Measurements from ENCODE around the gene IL17RE. TPM values are rescaled to one million over a fixed set of nuclear protein-coding genes. Genes with fewer than 3 reads are reported as not detected.
A peak's percentile ranks its signal among the peaks of the same experiment; 100 is the strongest.

Gene IL17RE
- total and polyA plus RNA-seq, 9 of the 15 experiments (the other 6 are each of a cell fraction or from before 2014, with no cell fraction given) = 0.32 to 1.9 (median 0.51) TPM; not detected in 4

- peak; percentile 98 for TF ChIP-seq RREB1 (CRISPR knock-in tag; IDR thresholded peaks at IDR 0.05)
- TF ChIP-seq HDGF (IDR thresholded peaks at IDR 0.05) = peak; percentile 98
- peak; percentile 75 for TF ChIP-seq ADNP (tag; IDR thresholded peaks at IDR 0.05)
- peak; percentile 79; the same call in 1 of the 2 replicates for TF ChIP-seq ZNF124 (CRISPR knock-in tag; IDR thresholded peaks at IDR 0.05)
- no peak for TF ChIP-seq BRF2 (IDR thresholded peaks at IDR 0.05; ENCODE audit: borderline replicate concordance, insufficient read depth, insufficient read length)
- TF ChIP-seq SIN3B (IDR thresholded peaks at IDR 0.05; ENCODE audit: low read depth) = 0 out of 2 replicates have a peak, but pooled peaks have one; percentile 49
- TF ChIP-seq BDP1 (IDR thresholded peaks at IDR 0.05; ENCODE audit: insufficient read depth, insufficient read length) = no peak
- TF ChIP-seq, protein P1, sequence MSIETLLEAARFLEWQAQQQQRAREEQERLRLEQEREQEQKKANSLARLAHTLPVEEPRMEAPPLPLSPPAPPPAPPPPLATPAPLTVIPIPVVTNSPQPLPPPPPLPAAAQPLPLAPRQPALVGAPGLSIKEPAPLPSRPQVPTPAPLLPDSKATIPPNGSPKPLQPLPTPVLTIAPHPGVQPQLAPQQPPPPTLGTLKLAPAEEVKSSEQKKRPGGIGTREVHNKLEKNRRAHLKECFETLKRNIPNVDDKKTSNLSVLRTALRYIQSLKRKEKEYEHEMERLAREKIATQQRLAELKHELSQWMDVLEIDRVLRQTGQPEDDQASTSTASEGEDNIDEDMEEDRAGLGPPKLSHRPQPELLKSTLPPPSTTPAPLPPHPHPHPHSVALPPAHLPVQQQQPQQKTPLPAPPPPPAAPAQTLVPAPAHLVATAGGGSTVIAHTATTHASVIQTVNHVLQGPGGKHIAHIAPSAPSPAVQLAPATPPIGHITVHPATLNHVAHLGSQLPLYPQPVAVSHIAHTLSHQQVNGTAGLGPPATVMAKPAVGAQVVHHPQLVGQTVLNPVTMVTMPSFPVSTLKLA (conservative IDR thresholded peaks at IDR 0.05) = peak in 1 of 2 experiments; percentile 43; a peak in 2 of 4 replicates
- TF ChIP-seq U2AF2 (optimal IDR thresholded peaks at IDR 0.05; ENCODE audit: low read depth, low read length) = no peak
- TF ChIP-seq, protein P2, sequence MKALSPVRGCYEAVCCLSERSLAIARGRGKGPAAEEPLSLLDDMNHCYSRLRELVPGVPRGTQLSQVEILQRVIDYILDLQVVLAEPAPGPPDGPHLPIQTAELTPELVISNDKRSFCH (CRISPR knock-in tag; IDR thresholded peaks at IDR 0.05) = no peak
- TF ChIP-seq, protein P2 (tag; IDR thresholded peaks at IDR 0.05) = peak; percentile 50; the same call in 1 of the 2 replicates
- TF ChIP-seq, protein P3, sequence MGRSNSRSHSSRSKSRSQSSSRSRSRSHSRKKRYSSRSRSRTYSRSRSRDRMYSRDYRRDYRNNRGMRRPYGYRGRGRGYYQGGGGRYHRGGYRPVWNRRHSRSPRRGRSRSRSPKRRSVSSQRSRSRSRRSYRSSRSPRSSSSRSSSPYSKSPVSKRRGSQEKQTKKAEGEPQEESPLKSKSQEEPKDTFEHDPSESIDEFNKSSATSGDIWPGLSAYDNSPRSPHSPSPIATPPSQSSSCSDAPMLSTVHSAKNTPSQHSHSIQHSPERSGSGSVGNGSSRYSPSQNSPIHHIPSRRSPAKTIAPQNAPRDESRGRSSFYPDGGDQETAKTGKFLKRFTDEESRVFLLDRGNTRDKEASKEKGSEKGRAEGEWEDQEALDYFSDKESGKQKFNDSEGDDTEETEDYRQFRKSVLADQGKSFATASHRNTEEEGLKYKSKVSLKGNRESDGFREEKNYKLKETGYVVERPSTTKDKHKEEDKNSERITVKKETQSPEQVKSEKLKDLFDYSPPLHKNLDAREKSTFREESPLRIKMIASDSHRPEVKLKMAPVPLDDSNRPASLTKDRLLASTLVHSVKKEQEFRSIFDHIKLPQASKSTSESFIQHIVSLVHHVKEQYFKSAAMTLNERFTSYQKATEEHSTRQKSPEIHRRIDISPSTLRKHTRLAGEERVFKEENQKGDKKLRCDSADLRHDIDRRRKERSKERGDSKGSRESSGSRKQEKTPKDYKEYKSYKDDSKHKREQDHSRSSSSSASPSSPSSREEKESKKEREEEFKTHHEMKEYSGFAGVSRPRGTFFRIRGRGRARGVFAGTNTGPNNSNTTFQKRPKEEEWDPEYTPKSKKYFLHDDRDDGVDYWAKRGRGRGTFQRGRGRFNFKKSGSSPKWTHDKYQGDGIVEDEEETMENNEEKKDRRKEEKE (IDR thresholded peaks at IDR 0.05; ENCODE audit: borderline replicate concordance in 1 of 2, control insufficient read depth in 1 of 2, low read depth in 2 of 2, low read length in 1 of 2) = no peak
Measured at GRCh38 chr3:9951962-9952805, 49.5 kb downstream of the IL17RE start, which contains the start of gene PRRT3 (continued).

Data from K562 (cell line).